Caki2 (cell line): ENCODE results near the gene IL36B. TPM values are rescaled to one million over a fixed set of nuclear protein-coding genes. Genes with fewer than 3 reads are reported as not detected.

ENCODE experiments used
- DNase-seq: peaks from one replicate; pipeline ENCODE4 v3.0.0-alpha.2; 2015; ENCODE audit warnings: low read depth
- in situ Hi-C: cut with HindIII; loops from 2 replicates; pipeline ENCODE4 v1.10.0; 2016; ENCODE audit warnings: low sequenced_read_pairs, low pct_unique_long_range_greater_than_20kb, mixed read lengths
- total RNA-seq: library from RNA; depleted of rRNA; stranded (reverse); fragments of >200 nt; shearing (Covaris generic); gene quantifications from 2 replicates; pipeline ENCODE4 v1.2.3, GENCODE V29; 2014; ENCODE audit warnings: low replicate concordance; rRNA removed

The IL36B gene
- total RNA-seq, 1 experiment from 2014 or later: not detected

- DNase-seq: peak; percentile 14
- in situ Hi-C loops: no loop called here
Observed at GRCh38 chr2:112989611-112990010, 63.1 kb downstream of the IL36B start.

DNA sequence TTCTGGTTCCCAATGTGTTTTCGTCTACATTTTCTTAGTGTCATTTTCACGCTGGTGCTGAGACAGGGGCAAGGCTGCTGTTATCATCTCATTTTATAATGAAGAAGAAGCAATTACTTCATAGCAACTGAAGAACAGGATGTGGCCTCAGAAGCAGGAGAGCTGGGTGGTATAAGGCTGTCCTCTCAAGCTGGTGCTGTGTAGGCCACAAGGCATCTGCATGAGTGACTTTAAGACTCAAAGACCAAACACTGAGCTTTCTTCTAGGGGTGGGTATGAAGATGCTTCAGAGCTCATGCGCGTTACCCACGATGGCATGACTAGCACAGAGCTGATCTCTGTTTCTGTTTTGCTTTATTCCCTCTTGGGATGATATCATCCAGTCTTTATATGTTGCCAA is 67.6 kb downstream of the IL36B start:
- no peak for DNase-seq
- in situ Hi-C loops: no loop called here

GRCh38 chr2:112980537-112980936 is 72.1 kb downstream of the IL36B start:
- in situ Hi-C loops: no loop called here
- no peak for DNase-seq

GRCh38 chr2:112979731-112980130 is 72.9 kb downstream of the IL36B start:
- in situ Hi-C loops: no loop called here
- no peak for DNase-seq

GRCh38 chr2:112977559-112978056 is 75.1 kb downstream of the IL36B start, which contains the start of gene IL36G:
Gene IL36G (plus strand): TSS chr2:112978006. CDS start chr2:112978639, 633 bp downstream.
- no peak for DNase-seq
- in situ Hi-C loops: no loop called here

Other genes with a start within 250 kb of the IL36B start
- not detected in 2 replicates for gene IL1B, start 216.1 kb downstream of the IL36B start, total RNA-seq
- gene IL37, start 141.7 kb downstream of the IL36B start, total RNA-seq: not detected in 2 replicates
- not detected in 2 replicates for gene IL36G, start 74.9 kb downstream of the IL36B start, total RNA-seq
- not detected in 2 replicates for gene IL36A, start 47.4 kb downstream of the IL36B start, total RNA-seq
- gene IL36RN, start 6.3 kb upstream of the IL36B start, total RNA-seq: not detected in 2 replicates
- not detected in 2 replicates for gene IL1F10, start 15.1 kb upstream of the IL36B start, total RNA-seq
- gene IL1RN, start 74.7 kb upstream of the IL36B start, total RNA-seq: 0.78 and 2.6 TPM in 2 replicates
- 27.0 and 53.8 TPM in 2 replicates for gene PSD4, start 121.1 kb upstream of the IL36B start, total RNA-seq
- 50.7 and 89.7 TPM in 2 replicates for gene PAX8, start 226.1 kb upstream of the IL36B start, total RNA-seq